OCI-LY3 (cell line): ENCODE data around the gene TIAM2.

Experiments used
- CTCF ChIP-seq: fragments of 200-600, 300-600 bp; sonication (generic); IDR thresholded peaks from 2 replicates; pipeline ENCODE4 v1.5.1; 2014; ENCODE audit warnings: antibody characterized with exemption, low read length, low read depth
- EZH2phosphoT487 ChIP-seq: fragments of 200-600 bp; shearing (Covaris generic); IDR thresholded peaks from 2 replicates; pipeline ENCODE4 v1.6.1; 2018; ENCODE audit warnings: antibody characterized with exemption, mixed run types, low read depth

GRCh38 chr6:155158030-155158843 is 163.1 kb downstream of the TIAM2 start:
- TF ChIP-seq CTCF, result no peak
- no peak for TF ChIP-seq EZH2phosphoT487
